ENCODE data around the gene FREM3. TPM values are rescaled to one million over a fixed set of nuclear protein-coding genes. Genes with fewer than 3 reads are reported as not detected.
"Not testable (repeated sequence)": the region's sequence is repeated elsewhere in the genome, so short reads cannot be mapped to it uniquely, and the experiment has no call there.

Gene FREM3
- total RNA-seq, 1 experiment from 2014 or later: not detected

DNA sequence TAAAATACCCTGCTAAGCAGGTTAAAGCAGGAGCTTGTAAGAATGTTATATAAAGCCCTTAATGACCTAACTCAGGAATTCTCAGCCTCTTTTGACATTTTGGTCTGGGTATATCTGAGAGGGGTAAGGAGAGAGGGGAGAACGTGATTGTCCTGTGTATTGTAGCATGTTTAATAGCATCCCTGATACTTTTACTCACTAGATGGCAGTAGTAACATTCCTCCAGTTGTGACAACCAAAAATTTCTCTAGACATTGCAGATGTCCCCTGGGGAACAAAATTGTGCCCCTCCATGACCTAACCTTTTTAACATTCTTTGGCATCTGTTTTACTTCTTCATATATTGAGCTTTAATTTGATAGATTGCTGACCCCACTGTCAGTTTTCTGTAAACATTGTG lies 169.1 kb downstream of the FREM3 start:
- DNase-seq: no peak
- Histone ChIP-seq H3K27me3 (ENCODE audit: control insufficient read depth, insufficient read depth, low read length) (no peaks in the 10 kb centered on the region), H3K36me3 (replicated peaks; ENCODE audit: control insufficient read depth, insufficient read depth, low read length) (peaks cover 32% of the 10 kb centered on the region), H3K4me3 (ENCODE audit: insufficient read depth, low read depth, low read length) (no peak overlapping the region)

DNA sequence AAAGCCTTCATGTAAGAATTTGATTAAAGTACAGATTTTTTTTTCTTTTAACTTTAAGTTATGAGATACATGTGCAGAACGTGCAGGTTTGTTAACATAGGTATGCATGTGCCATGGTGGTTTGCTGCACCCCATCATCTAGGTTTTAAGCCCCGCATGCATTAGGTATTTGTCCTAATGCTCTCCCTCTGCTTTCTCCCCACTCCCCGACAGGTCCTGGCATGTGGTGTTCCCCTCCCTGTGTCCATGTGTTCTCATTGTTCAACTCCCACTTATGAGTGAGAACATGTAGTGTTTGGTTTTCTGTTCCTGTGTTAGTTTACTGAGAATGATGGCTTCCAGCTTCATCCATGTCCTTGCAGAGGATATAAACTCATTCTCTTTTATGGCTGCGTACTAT lies 172.4 kb downstream of the FREM3 start:
- peaks cover 24% of the 10 kb centered on the region for H3K36me3 ChIP-seq (replicated peaks; ENCODE audit: control insufficient read depth, insufficient read depth, low read length)
- DNase-seq; H3K27me3 ChIP-seq (ENCODE audit: control insufficient read depth, insufficient read depth, low read length); H3K4me3 ChIP-seq (ENCODE audit: insufficient read depth, low read depth, low read length): not testable (repeated sequence)

Other genes starting within 250 kb of the FREM3 start
- gene SMARCA5, start 187.0 kb downstream of the FREM3 start, total RNA-seq (2014; rRNA removed; shearing (Covaris generic)): 64.1 and 107 TPM in 2 replicates
- gene GYPE, start 204.9 kb upstream of the FREM3 start, total RNA-seq (2014; rRNA removed; shearing (Covaris generic)): not detected in 2 replicates

All from H7 (cell line).